Bladder microvascular endothelial cell (primary cell): ENCODE data around the gene MICOS13. TPM values are rescaled to one million over a fixed set of nuclear protein-coding genes. Genes with fewer than 3 reads are reported as not detected.

ENCODE experiments used
- total RNA-seq: library from RNA; depleted of rRNA; stranded (reverse); fragments of >200 nt; gene quantifications from 2 replicates; pipeline ENCODE4 v1.2.3, GENCODE V29; 2014

MICOS13 gene, protein sequence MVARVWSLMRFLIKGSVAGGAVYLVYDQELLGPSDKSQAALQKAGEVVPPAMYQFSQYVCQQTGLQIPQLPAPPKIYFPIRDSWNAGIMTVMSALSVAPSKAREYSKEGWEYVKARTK
- total RNA-seq, result 23.2 and 39.2 TPM in 2 replicates

GRCh38 chr19:5680437-5681368, at the start of gene MICOS13, which contains the start of gene HSD11B1L:
Gene MICOS13 (minus strand): TSS chr19:5680516. CDS start chr19:5680486, 30 bp downstream.
Gene HSD11B1L (plus strand): TSS chr19:5681027. CDS start chr19:5684833, 3,806 bp downstream.

DNA sequence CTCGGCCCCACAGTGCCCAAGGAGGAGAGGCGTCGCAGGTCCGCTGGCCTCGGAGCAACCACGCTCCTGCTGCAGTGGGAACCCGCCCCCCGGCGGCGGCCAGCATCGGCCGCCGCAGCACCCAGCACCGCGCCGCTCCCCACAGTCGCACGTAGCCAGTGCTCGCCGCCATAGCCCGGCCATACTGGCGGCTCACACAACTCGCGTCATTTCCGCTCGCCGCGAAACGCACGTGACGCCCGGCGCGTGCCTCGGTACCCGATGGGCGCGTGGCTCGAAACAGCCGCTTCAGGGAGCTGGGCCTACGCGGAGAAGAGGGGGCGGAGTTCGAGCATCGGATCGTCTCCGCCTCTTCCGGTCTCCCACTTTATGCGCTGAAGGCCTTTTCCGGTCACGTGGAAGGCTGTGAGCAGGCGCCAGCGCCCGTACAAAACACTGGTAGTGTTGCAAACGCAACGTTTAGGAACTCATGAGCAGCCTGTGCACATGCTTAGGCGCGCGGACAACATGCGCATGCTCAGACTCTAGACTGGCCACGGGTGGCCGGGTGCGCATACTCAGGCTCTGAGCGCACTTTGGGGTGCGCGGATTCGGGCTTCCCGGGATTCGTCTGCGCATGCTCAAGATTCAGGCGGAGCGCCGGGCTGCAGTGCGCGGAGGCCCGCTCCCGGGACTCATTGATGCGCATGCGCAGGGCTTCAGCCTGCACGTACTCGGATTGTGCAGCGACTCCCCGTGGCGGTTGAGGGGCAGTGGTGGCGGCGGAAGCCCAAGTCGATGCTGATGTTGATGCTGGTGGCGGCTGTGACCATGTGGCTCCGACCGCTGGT, 39.9 kb upstream of the MICOS13 start, which contains the start of the genes CATSPERD and LONP1:
CATSPERD (plus strand) TSS at position 677 of the 830 bp plus-strand sequence; CDS start at position 778, 101 bp downstream.
LONP1 (minus strand) TSS at position 186 of the 830 bp plus-strand sequence; CDS start at position 172, 14 bp downstream.

DNA sequence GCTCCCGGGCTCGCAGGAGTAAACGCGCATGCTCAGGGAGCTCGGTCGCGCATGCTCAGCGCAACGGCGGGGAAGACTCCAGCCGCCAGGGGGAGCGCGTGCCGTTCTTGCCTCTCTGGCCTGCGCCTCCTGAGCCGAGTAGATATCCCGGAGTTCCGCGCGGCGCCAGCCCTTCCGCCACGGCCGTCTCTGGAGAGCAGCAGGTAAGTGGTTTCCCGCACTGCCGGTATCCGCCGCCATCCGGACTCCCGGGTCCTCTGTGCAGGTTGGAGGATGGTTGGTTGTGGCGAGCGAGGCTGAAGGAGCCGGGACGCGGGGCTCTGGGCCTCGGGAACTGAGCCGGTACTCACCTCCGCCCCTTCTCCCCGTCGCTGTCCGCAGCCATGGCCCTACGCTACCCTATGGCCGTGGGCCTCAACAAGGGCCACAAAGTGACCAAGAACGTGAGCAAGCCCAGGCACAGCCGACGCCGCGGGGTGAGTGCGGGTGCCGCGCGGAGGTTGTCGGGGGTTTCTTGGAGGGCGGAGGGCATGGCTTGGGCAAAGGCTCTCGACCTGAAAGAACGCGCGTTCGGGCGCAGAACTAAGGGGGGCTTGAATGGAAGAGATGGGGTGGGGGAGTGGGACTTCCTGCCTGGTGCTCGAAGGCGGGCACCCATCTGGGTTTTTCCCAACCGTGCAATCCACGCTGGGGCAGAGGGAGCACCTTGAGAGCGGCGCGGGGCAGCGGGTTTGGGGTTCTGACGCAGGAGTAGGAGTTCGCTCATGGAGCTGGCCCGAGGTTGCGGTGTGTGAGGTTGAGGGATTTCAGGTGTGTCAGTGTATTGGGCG, 10.0 kb upstream of the MICOS13 start, which contains the start of gene RPL36:
RPL36 (plus strand) TSS at position 171 of the 830 bp plus-strand sequence; CDS start at position 384, 213 bp downstream.

Other genes with a start within 250 kb of the MICOS13 start
- gene ZNRF4, start 225.1 kb downstream of the MICOS13 start, total RNA-seq, result not detected in 2 replicates
- 0.06 TPM in 1 of 2 replicates, not detected in the other for gene TINCR, start 112.6 kb downstream of the MICOS13 start, total RNA-seq
- gene SAFB2, start 57.7 kb downstream of the MICOS13 start, total RNA-seq, result 21.0 and 59.6 TPM in 2 replicates
- gene SAFB, start 57.4 kb downstream of the MICOS13 start, total RNA-seq, result 44.5 and 85.1 TPM in 2 replicates
- gene HSD11B1L, start 511 bp upstream of the MICOS13 start, total RNA-seq, result 6.3 and 8.1 TPM in 2 replicates
- gene RPL36, start 9.8 kb upstream of the MICOS13 start, total RNA-seq, result 360 and 493 TPM in 2 replicates
- gene LONP1, start 39.6 kb upstream of the MICOS13 start, total RNA-seq, result 58.9 and 92.1 TPM in 2 replicates
- gene CATSPERD, start 40.1 kb upstream of the MICOS13 start, total RNA-seq, result not detected in 2 replicates
- gene PRR22, start 104.2 kb upstream of the MICOS13 start, total RNA-seq, result 0.13 and 0.32 TPM in 2 replicates
- gene DUS3L, start 110.6 kb upstream of the MICOS13 start, total RNA-seq, result 21.2 and 23.5 TPM in 2 replicates
- gene NRTN, start 124.6 kb upstream of the MICOS13 start, total RNA-seq, result 0.25 and 0.32 TPM in 2 replicates
- not detected in 2 replicates for gene FUT6, start 159.2 kb upstream of the MICOS13 start, total RNA-seq
- gene FUT3, start 170.9 kb upstream of the MICOS13 start, total RNA-seq, result not detected in 2 replicates
- gene FUT5, start 190.0 kb upstream of the MICOS13 start, total RNA-seq, result not detected in 2 replicates
- 193 and 269 TPM in 2 replicates for gene NDUFA11, start 223.3 kb upstream of the MICOS13 start, total RNA-seq
- 3.7 and 5.8 TPM in 2 replicates for gene VMAC, start 224.4 kb upstream of the MICOS13 start, total RNA-seq
- gene CAPS, start 233.7 kb upstream of the MICOS13 start, total RNA-seq, result 1.9 and 3.5 TPM in 2 replicates